HG03558 (cell line): Measurements from ENCODE around the gene TMEM161B.
"Not testable (repeated sequence)": the region's sequence is repeated elsewhere in the genome, so short reads cannot be mapped to it uniquely, and the experiment has no call there.

ENCODE experiments used
- ATAC-seq: cut with Tn5 transposase; IDR thresholded peaks from one replicate; pipeline ENCODE4 v1.9.1; 2021; ENCODE audit warnings: moderate number of reproducible peaks; ENCODE audit not compliant: unreplicated experiment; ENCODE audit errors: extremely low read depth

TMEM161B gene

GRCh38 chr5:88190106-88190834 lies 78.4 kb downstream of the TMEM161B start:
- no peak for ATAC-seq

GRCh38 chr5:88189484-88189883 lies 79.2 kb downstream of the TMEM161B start:
- not testable (repeated sequence) for ATAC-seq

- no peak for ATAC-seq
Measured at GRCh38 chr5:88188458-88189132, 80.0 kb downstream of the TMEM161B start.

- no peak for ATAC-seq
Measured at GRCh38 chr5:88183255-88183654, 85.4 kb downstream of the TMEM161B start.

GRCh38 chr5:88177486-88177885 lies 91.2 kb downstream of the TMEM161B start:
- not testable (repeated sequence) for ATAC-seq

- no peak for ATAC-seq
Measured at GRCh38 chr5:88172847-88173758, 95.5 kb downstream of the TMEM161B start.

- ATAC-seq: no peak
Measured at GRCh38 chr5:88159591-88159990, 109.1 kb downstream of the TMEM161B start.

- ATAC-seq: no peak
Measured at GRCh38 chr5:88158056-88158455, 110.6 kb downstream of the TMEM161B start.

GRCh38 chr5:88154891-88155290 lies 113.8 kb downstream of the TMEM161B start:
- ATAC-seq: no peak

GRCh38 chr5:88150747-88151146 lies 117.9 kb downstream of the TMEM161B start:
- no peak for ATAC-seq

GRCh38 chr5:88145611-88146467 lies 122.8 kb downstream of the TMEM161B start:
- no peak for ATAC-seq

GRCh38 chr5:88145221-88145610 lies 123.4 kb downstream of the TMEM161B start:
- ATAC-seq: no peak
